Karpas-422 (cell line): ENCODE measurements around the gene TRIP10. TPM values are rescaled to one million over a fixed set of nuclear protein-coding genes. Genes with fewer than 3 reads are reported as not detected.

Experiments used
- DNase-seq: peaks from one replicate; pipeline ENCODE4 v3.0.0-alpha.2; 2015
- H2AFZ ChIP-seq: fragments of 200-600 bp; sonication (generic); 2 replicates; pipeline ENCODE4 v1.6.1; 2014; ENCODE audit warnings: antibody characterized with exemption, low read length, mixed read lengths
- H3K27ac ChIP-seq: fragments of 200-600 bp; sonication (generic); 2 replicates; pipeline ENCODE4 v1.5.1; 2014; ENCODE audit warnings: mild to moderate bottlenecking, low read length, moderate library complexity
- H3K27me3 ChIP-seq: fragments of 200-600 bp; sonication (generic); 2 replicates; pipeline ENCODE4 v1.6.1; 2014; ENCODE audit warnings: low read length, mixed read lengths
- H3K36me3 ChIP-seq: fragments of 200-600 bp; sonication (generic); 2 replicates; pipeline ENCODE4 v1.6.1; 2014; ENCODE audit warnings: low read length, mixed read lengths; ENCODE audit not compliant: insufficient read depth
- H3K4me1 ChIP-seq: fragments of 200-600 bp; sonication (generic); 2 replicates; pipeline ENCODE4 v1.6.1; 2014; ENCODE audit warnings: mild to moderate bottlenecking, low read length, mixed read lengths
- H3K4me2 ChIP-seq: fragments of 200-600 bp; sonication (generic); 2 replicates; pipeline ENCODE4 v1.6.1; 2014; ENCODE audit warnings: low read length, low read depth, mild to moderate bottlenecking; ENCODE audit not compliant: poor library complexity, severe bottlenecking
- H3K4me3 ChIP-seq: fragments of 200-600 bp; sonication (generic); 2 replicates; pipeline ENCODE4 v1.5.1; 2014; ENCODE audit warnings: mild to moderate bottlenecking, antibody characterized with exemption, low read length, mixed read lengths
- H3K79me2 ChIP-seq: fragments of 200-600 bp; sonication (generic); 2 replicates; pipeline ENCODE4 v1.6.1; 2014; ENCODE audit warnings: mild to moderate bottlenecking, low read length, mixed read lengths
- H3K9ac ChIP-seq: fragments of 200-600 bp; sonication (generic); 2 replicates; pipeline ENCODE4 v1.6.0; 2014; ENCODE audit warnings: low read length
- H3K9me2 ChIP-seq: fragments of 200-600 bp; sonication (generic), shearing (Covaris generic); replicated peaks from 2 replicates; pipeline ENCODE4 v1.6.0; 2014; ENCODE audit warnings: mild to moderate bottlenecking, low read length, moderate library complexity; ENCODE audit not compliant: insufficient read depth
- H3K9me3 ChIP-seq: fragments of 300-700, 200-600 bp; sonication (generic); 2 replicates; pipeline ENCODE4 v1.6.1; 2014; ENCODE audit warnings: low read length, mixed read lengths
- H4K20me1 ChIP-seq: fragments of 200-600 bp; sonication (generic); 2 replicates; pipeline ENCODE4 v1.6.1; 2014; ENCODE audit warnings: mild to moderate bottlenecking, antibody characterized with exemption, low read length, low read depth; ENCODE audit not compliant: insufficient read depth
- total RNA-seq: library from RNA; depleted of rRNA; stranded (reverse); fragments of >200 nt; shearing (Covaris generic); gene quantifications from 2 replicates; pipeline ENCODE4 v1.2.3, GENCODE V29; 2014; ENCODE audit warnings: low replicate concordance

The TRIP10 gene
- total RNA-seq, 1 experiment from 2014 or later: 6.5 TPM

GRCh38 chr19:6790194-6791128 is 51.0 kb downstream of the TRIP10 start:
- peaks cover 28% of the 10 kb centered on the region for H3K4me1 ChIP-seq

GRCh38 chr19:6791237-6791636 is 51.8 kb downstream of the TRIP10 start:
- H3K4me2 ChIP-seq: no peak overlapping the region
- H3K27me3 ChIP-seq: no peaks in the 10 kb centered on the region
- peaks cover 6% of the 10 kb centered on the region; the same call in 1 of the 2 replicates for H4K20me1 ChIP-seq
- peaks cover 31% of the 10 kb centered on the region for H3K4me1 ChIP-seq
- H3K27ac ChIP-seq: peak overlapping the region; percentile 84; the same call in 1 of the 2 replicates
- H2AFZ ChIP-seq: no peak overlapping the region
- H3K36me3 ChIP-seq: no peaks in the 10 kb centered on the region
- no peak overlapping the region for H3K4me3 ChIP-seq
- H3K9me2 ChIP-seq: no peaks in the 10 kb centered on the region
- DNase-seq: no peak
- H3K79me2 ChIP-seq: peaks cover 81% of the 10 kb centered on the region
- no peak overlapping the region for H3K9ac ChIP-seq
- H3K9me3 ChIP-seq: no peaks in the 10 kb centered on the region

More at GRCh38 chr19:6790194-6791128, 51.0 kb downstream of the TRIP10 start:
- H3K27me3 ChIP-seq: no peaks in the 10 kb centered on the region
- peaks cover 4% of the 10 kb centered on the region; the same call in 1 of the 2 replicates for H3K36me3 ChIP-seq
- peak overlapping the region; percentile 26; the same call in 1 of the 2 replicates for H3K4me3 ChIP-seq
- DNase-seq: peak; percentile 79
- H2AFZ ChIP-seq: no peak overlapping the region
- H3K9me3 ChIP-seq: no peaks in the 10 kb centered on the region
- peaks cover 80% of the 10 kb centered on the region for H3K79me2 ChIP-seq
- H3K4me2 ChIP-seq: peak overlapping the region; percentile 45
- peaks cover 6% of the 10 kb centered on the region; the same call in 1 of the 2 replicates for H4K20me1 ChIP-seq
- H3K27ac ChIP-seq: peak overlapping the region; percentile 84
- H3K9me2 ChIP-seq: no peaks in the 10 kb centered on the region
- H3K9ac ChIP-seq: peak overlapping the region; percentile 36

DNA sequence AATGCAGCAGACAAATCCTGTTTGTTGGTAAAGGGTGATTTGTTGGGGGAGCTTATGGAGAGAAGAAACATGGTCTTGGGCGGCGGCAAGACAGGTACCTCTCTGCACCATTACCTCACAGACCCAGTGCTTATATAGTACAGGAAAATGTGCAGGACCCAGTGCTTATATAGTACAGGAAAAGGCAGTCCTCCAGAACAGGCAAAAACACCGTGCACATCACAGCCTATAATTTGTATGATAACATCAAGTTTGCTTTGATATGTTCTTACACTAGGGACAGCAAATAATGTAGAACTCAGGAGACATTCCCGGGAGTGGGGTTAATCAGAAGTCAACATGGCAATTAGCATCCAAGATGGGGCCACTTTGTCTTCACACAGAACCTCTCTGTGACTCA is 53.9 kb downstream of the TRIP10 start:
- Histone ChIP-seq H3K27ac (no peak overlapping the region), H3K4me2 (no peak overlapping the region), H2AFZ (no peak overlapping the region), H3K79me2 (peaks cover 90% of the 10 kb centered on the region), H3K9me2 (no peaks in the 10 kb centered on the region), H3K9ac (no peak overlapping the region), H3K4me1 (peaks cover 36% of the 10 kb centered on the region), H3K9me3 (no peaks in the 10 kb centered on the region), H3K27me3 (no peaks in the 10 kb centered on the region), H3K36me3 (no peaks in the 10 kb centered on the region), H4K20me1 (peaks cover 10% of the 10 kb centered on the region), H3K4me3 (no peak overlapping the region)
- no peak for DNase-seq

DNA sequence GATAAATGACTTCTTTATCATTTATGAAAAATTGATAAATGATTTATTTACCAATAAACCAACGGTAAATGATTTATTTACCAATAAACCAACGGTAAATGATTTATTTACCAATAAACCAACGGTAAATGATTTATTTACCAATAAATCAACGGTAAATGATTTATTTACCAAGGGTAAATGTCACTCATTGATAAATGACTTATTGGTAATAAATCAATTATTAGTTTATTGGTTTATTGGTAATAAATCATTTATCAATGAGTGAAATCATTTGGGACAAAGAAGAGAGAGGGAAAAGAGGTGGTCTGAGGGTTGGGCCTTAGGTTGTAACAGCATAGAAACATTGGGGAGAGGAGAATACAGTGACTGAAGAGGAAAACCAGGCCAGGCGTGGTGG is 54.5 kb downstream of the TRIP10 start:
- no peak for DNase-seq
- H3K9me2 ChIP-seq: no peaks in the 10 kb centered on the region
- H3K79me2 ChIP-seq: peaks cover 90% of the 10 kb centered on the region
- no peak overlapping the region for H3K4me3 ChIP-seq
- H3K4me1 ChIP-seq: peaks cover 31% of the 10 kb centered on the region
- H3K27ac ChIP-seq: no peak overlapping the region
- H3K36me3 ChIP-seq: no peaks in the 10 kb centered on the region
- no peaks in the 10 kb centered on the region for H3K27me3 ChIP-seq
- H3K9me3 ChIP-seq: no peaks in the 10 kb centered on the region
- H3K9ac ChIP-seq: no peak overlapping the region
- peaks cover 10% of the 10 kb centered on the region for H4K20me1 ChIP-seq
- H3K4me2 ChIP-seq: no peak overlapping the region
- H2AFZ ChIP-seq: no peak overlapping the region

DNA sequence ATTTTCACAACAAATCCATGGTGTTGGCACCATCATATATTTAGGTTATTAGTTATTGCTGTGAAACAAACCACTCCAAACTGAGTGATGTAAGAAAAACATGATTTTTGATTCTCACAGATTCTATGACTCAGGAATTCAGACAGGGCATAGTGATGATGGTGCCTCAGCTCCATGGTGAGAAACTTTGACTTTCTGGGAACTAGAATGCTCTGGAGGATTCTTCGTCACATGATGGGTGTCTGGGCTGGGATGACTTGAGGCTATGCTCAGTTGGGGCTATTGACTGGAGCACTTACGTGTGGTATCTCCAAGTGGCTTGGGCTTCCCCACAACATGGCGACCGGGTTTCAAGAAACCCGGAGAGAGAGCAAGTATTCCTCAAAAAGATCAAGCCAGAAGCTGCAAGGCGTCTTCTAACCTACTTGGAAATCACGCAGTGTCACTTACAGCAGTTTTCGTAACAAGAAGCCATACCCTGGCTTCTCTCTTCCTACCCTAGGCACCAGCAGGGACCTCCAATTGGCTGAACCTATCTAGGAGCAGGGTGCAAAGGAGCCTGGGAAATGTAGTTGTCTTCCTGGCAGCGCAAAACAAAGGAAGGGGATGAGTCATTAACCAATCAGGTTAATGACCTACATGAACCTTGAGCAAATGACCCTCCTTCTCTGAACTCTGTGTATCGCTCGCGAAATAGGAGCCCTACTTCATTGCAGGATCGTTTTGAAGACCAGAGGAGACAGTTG is 55.4 kb downstream of the TRIP10 start:
- Histone ChIP-seq H3K4me1 (peaks cover 27% of the 10 kb centered on the region), H3K4me2 (no peak overlapping the region), H3K27me3 (no peaks in the 10 kb centered on the region), H4K20me1 (peaks cover 10% of the 10 kb centered on the region), H3K27ac (no peak overlapping the region), H3K9me3 (no peaks in the 10 kb centered on the region), H3K9ac (no peak overlapping the region), H3K4me3 (no peak overlapping the region), H3K36me3 (no peaks in the 10 kb centered on the region), H2AFZ (no peak overlapping the region), H3K9me2 (no peaks in the 10 kb centered on the region), H3K79me2 (peaks cover 93% of the 10 kb centered on the region)
- no peak for DNase-seq

GRCh38 chr19:6796278-6796677 is 56.8 kb downstream of the TRIP10 start:
- Histone ChIP-seq H3K4me3 (no peak overlapping the region), H3K9me2 (no peaks in the 10 kb centered on the region), H3K36me3 (no peaks in the 10 kb centered on the region), H3K27me3 (no peaks in the 10 kb centered on the region), H3K27ac (no peak overlapping the region), H3K9ac (no peak overlapping the region), H3K9me3 (no peaks in the 10 kb centered on the region), H4K20me1 (peaks cover 5% of the 10 kb centered on the region; the same call in 1 of the 2 replicates), H3K79me2 (peaks cover 85% of the 10 kb centered on the region), H3K4me2 (no peak overlapping the region), H2AFZ (no peak overlapping the region), H3K4me1 (peaks cover 28% of the 10 kb centered on the region)
- no peak for DNase-seq

GRCh38 chr19:6797646-6798045 is 58.2 kb downstream of the TRIP10 start:
- H3K9me3 ChIP-seq: no peaks in the 10 kb centered on the region
- H3K79me2 ChIP-seq: peaks cover 76% of the 10 kb centered on the region
- H3K4me1 ChIP-seq: peaks cover 35% of the 10 kb centered on the region
- H3K27ac ChIP-seq: no peak overlapping the region
- H3K9ac ChIP-seq: no peak overlapping the region
- H3K36me3 ChIP-seq: no peaks in the 10 kb centered on the region
- no peak overlapping the region for H3K4me3 ChIP-seq
- no peak for DNase-seq
- H2AFZ ChIP-seq: no peak overlapping the region
- peaks cover 5% of the 10 kb centered on the region; the same call in 1 of the 2 replicates for H4K20me1 ChIP-seq
- H3K9me2 ChIP-seq: no peaks in the 10 kb centered on the region
- no peak overlapping the region for H3K4me2 ChIP-seq
- H3K27me3 ChIP-seq: no peaks in the 10 kb centered on the region
